Measurements from ENCODE around the gene ACVRL1. TPM values are rescaled to one million over a fixed set of nuclear protein-coding genes. Genes with fewer than 3 reads are reported as not detected.

Gene ACVRL1
- total and polyA plus RNA-seq, 9 of the 15 experiments (the other 6 are each of a cell fraction or from before 2014, with no cell fraction given): 0.07 to 1.4 (median 0.30) TPM

DNA sequence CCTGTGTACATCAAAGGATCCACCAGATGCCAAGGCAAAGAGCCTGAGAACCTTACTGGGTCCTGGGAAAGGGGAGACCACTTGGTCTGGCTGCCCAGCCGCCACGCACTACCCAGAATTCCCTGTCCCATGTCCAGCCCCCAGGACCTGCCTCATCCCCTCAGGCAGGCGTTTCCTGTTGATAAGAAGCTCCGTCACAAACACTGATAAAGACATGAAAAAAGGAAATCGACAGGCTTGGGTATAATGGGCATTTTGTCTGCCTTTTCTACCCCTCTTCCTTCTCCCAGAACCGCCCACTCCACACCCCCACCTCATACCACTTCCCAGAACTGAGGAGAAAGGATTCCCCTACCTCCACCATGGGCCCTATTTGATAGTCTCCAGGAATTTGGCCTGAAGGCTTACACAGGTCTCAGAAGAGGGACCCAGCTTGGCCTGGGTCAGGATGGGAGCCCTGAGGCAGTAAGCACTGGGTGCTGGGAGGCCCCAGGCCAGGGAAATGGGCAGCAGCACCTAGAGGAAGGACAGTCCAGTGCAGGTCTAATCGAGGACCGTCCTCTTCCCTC is 18.8 kb downstream of the ACVRL1 start (continued):
- TF ChIP-seq, protein P1, sequence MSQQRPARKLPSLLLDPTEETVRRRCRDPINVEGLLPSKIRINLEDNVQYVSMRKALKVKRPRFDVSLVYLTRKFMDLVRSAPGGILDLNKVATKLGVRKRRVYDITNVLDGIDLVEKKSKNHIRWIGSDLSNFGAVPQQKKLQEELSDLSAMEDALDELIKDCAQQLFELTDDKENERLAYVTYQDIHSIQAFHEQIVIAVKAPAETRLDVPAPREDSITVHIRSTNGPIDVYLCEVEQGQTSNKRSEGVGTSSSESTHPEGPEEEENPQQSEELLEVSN (IDR thresholded peaks at IDR 0.05; ENCODE audit: borderline replicate concordance in 1 of 2, extremely low read depth in 1 of 2, insufficient read depth in 1 of 2, insufficient read length in 1 of 2, low read depth in 1 of 2, low read length in 1 of 2, poor library complexity in 1 of 2, severe bottlenecking in 1 of 2): peak in 1 of 2 experiments; percentile 33
- TF ChIP-seq NFE2 (IDR thresholded peaks at IDR 0.05; ENCODE audit: low read depth): no peak
- no peak for TF ChIP-seq BRF1 (IDR thresholded peaks at IDR 0.05; ENCODE audit: borderline replicate concordance, extremely low read depth, insufficient read length)
- peak; percentile 31; the same call in 1 of the 2 replicates for TF ChIP-seq FOSL1 (tag; conservative IDR thresholded peaks at IDR 0.05)
- TF ChIP-seq, protein P2, sequence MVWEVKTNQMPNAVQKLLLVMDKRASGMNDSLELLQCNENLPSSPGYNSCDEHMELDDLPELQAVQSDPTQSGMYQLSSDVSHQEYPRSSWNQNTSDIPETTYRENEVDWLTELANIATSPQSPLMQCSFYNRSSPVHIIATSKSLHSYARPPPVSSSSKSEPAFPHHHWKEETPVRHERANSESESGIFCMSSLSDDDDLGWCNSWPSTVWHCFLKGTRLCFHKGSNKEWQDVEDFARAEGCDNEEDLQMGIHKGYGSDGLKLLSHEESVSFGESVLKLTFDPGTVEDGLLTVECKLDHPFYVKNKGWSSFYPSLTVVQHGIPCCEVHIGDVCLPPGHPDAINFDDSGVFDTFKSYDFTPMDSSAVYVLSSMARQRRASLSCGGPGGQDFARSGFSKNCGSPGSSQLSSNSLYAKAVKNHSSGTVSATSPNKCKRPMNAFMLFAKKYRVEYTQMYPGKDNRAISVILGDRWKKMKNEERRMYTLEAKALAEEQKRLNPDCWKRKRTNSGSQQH (CRISPR knock-in tag; IDR thresholded peaks at IDR 0.05): no peak
- peak; percentile 53; the same call in 1 of the 2 replicates for TF ChIP-seq MTA1 (IDR thresholded peaks at IDR 0.05; ENCODE audit: borderline replicate concordance)
- no peak for TF ChIP-seq PYGO2 (tag; IDR thresholded peaks at IDR 0.05)
- no peak for TF ChIP-seq SOX6 (IDR thresholded peaks at IDR 0.05)
- peak; percentile 28; the same call in 1 of the 2 replicates for TF ChIP-seq NCOA1 (IDR thresholded peaks at IDR 0.05; ENCODE audit: low read depth)
- TF ChIP-seq ZNF217 (CRISPR knock-in tag; IDR thresholded peaks at IDR 0.05): no peak
- no peak for TF ChIP-seq DDX20 (tag; IDR thresholded peaks at IDR 0.05; ENCODE audit: low read depth)
- no peak for TF ChIP-seq MCM2 (IDR thresholded peaks at IDR 0.05; ENCODE audit: low read depth)
- TF ChIP-seq ELF1 (tag; IDR thresholded peaks at IDR 0.05): no peak
- TF ChIP-seq CEBPG (CRISPR knock-in tag; IDR thresholded peaks at IDR 0.05): no peak
- no peak for TF ChIP-seq CEBPG (tag; conservative IDR thresholded peaks at IDR 0.05 in 1 of 2, IDR thresholded peaks at IDR 0.05 in 1 of 2)
- peak; percentile 26; the same call in 1 of the 2 replicates for TF ChIP-seq POLR2AphosphoS5 (IDR thresholded peaks at IDR 0.05; ENCODE audit: control insufficient read depth, insufficient read depth, low read depth, low read length)
- no peak for TF ChIP-seq TRIM24 (IDR thresholded peaks at IDR 0.05)
- TF ChIP-seq DNMT1 (IDR thresholded peaks at IDR 0.05): no peak
- TF ChIP-seq MCM7 (IDR thresholded peaks at IDR 0.05): no peak
- TF ChIP-seq RBM15 (IDR thresholded peaks at IDR 0.05; ENCODE audit: insufficient read depth, low read length): no peak
- TF ChIP-seq TAF15 (IDR thresholded peaks at IDR 0.05; ENCODE audit: low read depth, low read length): no peak
- no peak for TF ChIP-seq ZNF174 (CRISPR knock-in tag; IDR thresholded peaks at IDR 0.05)
- peak; percentile 60 for TF ChIP-seq ZNF143 (CRISPR knock-in tag; IDR thresholded peaks at IDR 0.05)
- TF ChIP-seq, protein P3, sequence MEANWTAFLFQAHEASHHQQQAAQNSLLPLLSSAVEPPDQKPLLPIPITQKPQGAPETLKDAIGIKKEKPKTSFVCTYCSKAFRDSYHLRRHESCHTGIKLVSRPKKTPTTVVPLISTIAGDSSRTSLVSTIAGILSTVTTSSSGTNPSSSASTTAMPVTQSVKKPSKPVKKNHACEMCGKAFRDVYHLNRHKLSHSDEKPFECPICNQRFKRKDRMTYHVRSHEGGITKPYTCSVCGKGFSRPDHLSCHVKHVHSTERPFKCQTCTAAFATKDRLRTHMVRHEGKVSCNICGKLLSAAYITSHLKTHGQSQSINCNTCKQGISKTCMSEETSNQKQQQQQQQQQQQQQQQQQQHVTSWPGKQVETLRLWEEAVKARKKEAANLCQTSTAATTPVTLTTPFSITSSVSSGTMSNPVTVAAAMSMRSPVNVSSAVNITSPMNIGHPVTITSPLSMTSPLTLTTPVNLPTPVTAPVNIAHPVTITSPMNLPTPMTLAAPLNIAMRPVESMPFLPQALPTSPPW (CRISPR knock-in tag; IDR thresholded peaks at IDR 0.05): peak; percentile 32; the same call in 1 of the 2 replicates
- no peak for TF ChIP-seq ZFP36 (IDR thresholded peaks at IDR 0.05; ENCODE audit: low read depth, low read length, partially characterized antibody)
- TF ChIP-seq MAZ (CRISPR knock-in tag; conservative IDR thresholded peaks at IDR 0.05 in 1 of 2, IDR thresholded peaks at IDR 0.05 in 1 of 2): 0 out of 4 replicates have a peak, but pooled peaks have one; percentile 8 to 37
- no peak for TF ChIP-seq PHF21A (IDR thresholded peaks at IDR 0.05; ENCODE audit: borderline replicate concordance, low read depth)
